Ishikawa (cell line): ENCODE data around the gene LIG1.

ENCODE experiments used
- CEBPB ChIP-seq: IDR thresholded peaks from 2 replicates; pipeline ENCODE4 v1.6.1; 2012
- CREB1 ChIP-seq: IDR thresholded peaks from 2 replicates; pipeline ENCODE4 v1.6.1; 2012; ENCODE audit warnings: low read depth
- EGR1 ChIP-seq: IDR thresholded peaks from 2 replicates; pipeline ENCODE4 v1.6.1; 2012
- EP300 ChIP-seq: IDR thresholded peaks from 2 replicates; pipeline ENCODE4 v1.6.1; 2012; ENCODE audit warnings: borderline replicate concordance
- FOXM1 ChIP-seq: IDR thresholded peaks from 2 replicates; pipeline ENCODE4 v1.6.1; 2012; ENCODE audit warnings: low read depth, borderline replicate concordance
- NFIC ChIP-seq: IDR thresholded peaks from 2 replicates; pipeline ENCODE4 v1.6.1; 2012
- RAD21 ChIP-seq: IDR thresholded peaks from 2 replicates; pipeline ENCODE4 v1.6.1; 2012; ENCODE audit warnings: low read depth
- TAF1 ChIP-seq: IDR thresholded peaks from 2 replicates; pipeline ENCODE4 v1.6.1; 2012; ENCODE audit warnings: low read depth, mild to moderate bottlenecking
- TCF12 ChIP-seq: IDR thresholded peaks from 2 replicates; pipeline ENCODE4 v1.6.1; 2012; ENCODE audit warnings: low read depth
- TEAD4 ChIP-seq: IDR thresholded peaks from 2 replicates; pipeline ENCODE4 v1.6.1; 2012
- YY1 ChIP-seq: IDR thresholded peaks from 2 replicates; pipeline ENCODE4 v1.6.1; 2012; ENCODE audit warnings: low read depth
- ZBTB7A ChIP-seq: IDR thresholded peaks from 2 replicates; pipeline ENCODE4 v1.6.1; 2012; ENCODE audit warnings: low read depth
- TF ChIP-seq, protein P1 (sequence below): IDR thresholded peaks from 2 replicates; pipeline ENCODE4 v1.6.1; 2012
- TF ChIP-seq, protein P2 (sequence below): IDR thresholded peaks from 2 replicates; pipeline ENCODE4 v1.6.1; 2012
- TF ChIP-seq, protein P3 (sequence below): IDR thresholded peaks from 2 replicates; pipeline ENCODE4 v1.6.1; 2012; ENCODE audit warnings: low read depth, mild to moderate bottlenecking

Gene LIG1

DNA sequence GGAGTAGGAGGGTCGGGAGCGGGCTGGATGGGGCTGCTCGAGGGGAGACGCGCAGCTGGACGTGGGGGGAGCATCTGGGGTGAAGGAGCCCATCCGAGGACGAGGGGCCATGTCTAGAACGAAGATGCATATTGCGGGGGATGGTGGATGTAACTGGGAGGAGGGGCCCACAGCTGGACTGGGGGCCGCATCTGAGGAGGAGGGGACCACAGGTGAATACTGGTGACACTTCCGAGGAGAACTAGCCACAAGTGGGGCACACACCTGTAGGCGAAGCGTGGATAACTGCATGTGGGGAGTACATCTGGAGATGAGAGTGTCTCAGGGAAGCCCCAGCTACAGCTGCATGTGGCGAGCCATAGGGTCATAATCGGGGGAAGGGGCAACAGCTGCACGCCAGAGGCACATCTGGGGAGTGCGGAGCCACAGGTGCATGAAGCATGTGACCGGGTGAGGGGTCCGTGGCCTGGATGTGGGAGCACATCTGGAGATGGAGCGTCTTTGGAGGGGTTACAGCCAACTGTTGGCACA, 738 bp upstream of the LIG1 start:
- TF ChIP-seq, protein P1, sequence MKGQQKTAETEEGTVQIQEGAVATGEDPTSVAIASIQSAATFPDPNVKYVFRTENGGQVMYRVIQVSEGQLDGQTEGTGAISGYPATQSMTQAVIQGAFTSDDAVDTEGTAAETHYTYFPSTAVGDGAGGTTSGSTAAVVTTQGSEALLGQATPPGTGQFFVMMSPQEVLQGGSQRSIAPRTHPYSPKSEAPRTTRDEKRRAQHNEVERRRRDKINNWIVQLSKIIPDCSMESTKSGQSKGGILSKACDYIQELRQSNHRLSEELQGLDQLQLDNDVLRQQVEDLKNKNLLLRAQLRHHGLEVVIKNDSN, result no peak
- TF ChIP-seq, protein P2, sequence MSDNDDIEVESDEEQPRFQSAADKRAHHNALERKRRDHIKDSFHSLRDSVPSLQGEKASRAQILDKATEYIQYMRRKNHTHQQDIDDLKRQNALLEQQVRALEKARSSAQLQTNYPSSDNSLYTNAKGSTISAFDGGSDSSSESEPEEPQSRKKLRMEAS, result 0 out of 2 replicates have a peak, but pooled peaks have one; percentile 18
- TF ChIP-seq EGR1 (no peak), EP300 (no peak)

DNA sequence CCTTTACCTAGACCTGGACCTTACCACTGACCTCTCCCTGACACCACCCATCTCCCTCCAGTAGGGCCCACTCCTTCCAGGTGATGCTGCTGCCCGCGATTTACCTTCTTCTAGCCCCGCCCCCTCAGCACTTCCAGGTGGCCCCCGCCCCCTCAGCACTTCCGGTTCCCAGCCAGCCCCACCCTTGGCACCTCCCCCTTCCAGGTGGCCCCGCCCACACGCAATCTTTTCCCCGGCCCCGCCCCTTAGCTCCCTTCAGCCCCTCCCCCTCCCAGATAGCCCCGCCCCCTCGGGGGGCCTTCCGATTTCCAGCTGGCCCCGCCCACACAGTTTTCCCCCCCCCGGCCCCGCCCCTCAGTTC, 586 bp downstream of the LIG1 start:
- no peak for TF ChIP-seq EGR1
- TF ChIP-seq CREB1, result no peak
- TF ChIP-seq FOXM1, result no peak
- no peak for TF ChIP-seq RAD21
- no peak for TF ChIP-seq CEBPB
- no peak for TF ChIP-seq NFIC
- TF ChIP-seq TCF12, result no peak
- TF ChIP-seq, protein P3, sequence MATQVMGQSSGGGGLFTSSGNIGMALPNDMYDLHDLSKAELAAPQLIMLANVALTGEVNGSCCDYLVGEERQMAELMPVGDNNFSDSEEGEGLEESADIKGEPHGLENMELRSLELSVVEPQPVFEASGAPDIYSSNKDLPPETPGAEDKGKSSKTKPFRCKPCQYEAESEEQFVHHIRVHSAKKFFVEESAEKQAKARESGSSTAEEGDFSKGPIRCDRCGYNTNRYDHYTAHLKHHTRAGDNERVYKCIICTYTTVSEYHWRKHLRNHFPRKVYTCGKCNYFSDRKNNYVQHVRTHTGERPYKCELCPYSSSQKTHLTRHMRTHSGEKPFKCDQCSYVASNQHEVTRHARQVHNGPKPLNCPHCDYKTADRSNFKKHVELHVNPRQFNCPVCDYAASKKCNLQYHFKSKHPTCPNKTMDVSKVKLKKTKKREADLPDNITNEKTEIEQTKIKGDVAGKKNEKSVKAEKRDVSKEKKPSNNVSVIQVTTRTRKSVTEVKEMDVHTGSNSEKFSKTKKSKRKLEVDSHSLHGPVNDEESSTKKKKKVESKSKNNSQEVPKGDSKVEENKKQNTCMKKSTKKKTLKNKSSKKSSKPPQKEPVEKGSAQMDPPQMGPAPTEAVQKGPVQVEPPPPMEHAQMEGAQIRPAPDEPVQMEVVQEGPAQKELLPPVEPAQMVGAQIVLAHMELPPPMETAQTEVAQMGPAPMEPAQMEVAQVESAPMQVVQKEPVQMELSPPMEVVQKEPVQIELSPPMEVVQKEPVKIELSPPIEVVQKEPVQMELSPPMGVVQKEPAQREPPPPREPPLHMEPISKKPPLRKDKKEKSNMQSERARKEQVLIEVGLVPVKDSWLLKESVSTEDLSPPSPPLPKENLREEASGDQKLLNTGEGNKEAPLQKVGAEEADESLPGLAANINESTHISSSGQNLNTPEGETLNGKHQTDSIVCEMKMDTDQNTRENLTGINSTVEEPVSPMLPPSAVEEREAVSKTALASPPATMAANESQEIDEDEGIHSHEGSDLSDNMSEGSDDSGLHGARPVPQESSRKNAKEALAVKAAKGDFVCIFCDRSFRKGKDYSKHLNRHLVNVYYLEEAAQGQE, result no peak

DNA sequence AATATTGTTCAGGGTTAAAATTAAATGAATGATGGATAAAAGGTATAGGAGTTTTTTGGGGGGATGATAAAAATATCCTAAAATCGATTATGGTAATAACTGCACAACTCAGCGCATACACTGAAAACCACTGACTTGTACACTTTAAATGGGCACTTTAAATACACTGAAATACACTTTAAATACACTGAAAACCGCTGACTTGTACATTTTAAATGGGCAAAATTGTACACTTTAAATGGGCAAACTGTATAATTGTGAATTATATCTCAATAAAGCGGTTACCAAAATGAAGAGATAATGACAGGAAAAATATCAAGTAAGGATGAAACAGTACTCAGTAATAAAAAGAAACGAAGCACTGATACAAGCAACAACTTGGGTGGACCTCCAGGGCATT, 1.5 kb downstream of the LIG1 start:
- no peak for TF ChIP-seq NFIC
- TF ChIP-seq TEAD4, result no peak
- no peak for TF ChIP-seq ZBTB7A
- TF ChIP-seq CREB1, result no peak
- no peak for TF ChIP-seq TCF12
- TF ChIP-seq EP300, result no peak
- TF ChIP-seq CEBPB, result no peak
- no peak for TF ChIP-seq RAD21
- TF ChIP-seq, protein P2, result no peak
- no peak for TF ChIP-seq TAF1

DNA sequence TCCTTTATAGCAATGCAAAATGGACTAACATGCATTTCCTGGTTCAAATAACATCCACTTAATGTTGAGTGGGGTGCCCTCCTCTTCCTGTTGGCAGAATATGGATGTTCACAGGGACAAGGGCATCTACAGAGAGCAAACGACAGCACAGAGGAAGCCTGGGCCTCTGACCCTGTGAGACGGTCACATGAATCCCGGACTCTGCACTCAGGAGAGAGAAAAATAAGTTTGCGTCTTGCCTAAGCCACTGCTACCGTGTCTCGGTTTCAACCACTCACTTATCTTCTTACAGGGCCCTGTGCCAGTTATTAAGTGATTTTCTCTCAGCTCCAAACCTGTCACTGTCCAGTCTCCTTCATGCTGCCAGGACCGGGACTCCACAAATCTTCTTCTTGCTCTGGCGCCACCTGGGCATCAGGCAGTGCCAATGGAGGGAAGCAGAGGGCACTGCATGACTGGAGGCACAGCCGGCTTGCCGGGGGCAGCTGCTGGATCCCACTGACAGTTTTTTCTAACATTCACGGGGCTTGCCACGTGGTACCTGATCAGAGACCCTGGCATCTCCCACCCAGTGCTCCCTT, 11.8 kb downstream of the LIG1 start:
- TF ChIP-seq TCF12 (no peak), YY1 (no peak), FOXM1 (no peak), TAF1 (no peak), RAD21 (no peak), EGR1 (no peak), TEAD4 (no peak)
- TF ChIP-seq, protein P2, result no peak
- TF ChIP-seq, protein P1, result no peak

DNA sequence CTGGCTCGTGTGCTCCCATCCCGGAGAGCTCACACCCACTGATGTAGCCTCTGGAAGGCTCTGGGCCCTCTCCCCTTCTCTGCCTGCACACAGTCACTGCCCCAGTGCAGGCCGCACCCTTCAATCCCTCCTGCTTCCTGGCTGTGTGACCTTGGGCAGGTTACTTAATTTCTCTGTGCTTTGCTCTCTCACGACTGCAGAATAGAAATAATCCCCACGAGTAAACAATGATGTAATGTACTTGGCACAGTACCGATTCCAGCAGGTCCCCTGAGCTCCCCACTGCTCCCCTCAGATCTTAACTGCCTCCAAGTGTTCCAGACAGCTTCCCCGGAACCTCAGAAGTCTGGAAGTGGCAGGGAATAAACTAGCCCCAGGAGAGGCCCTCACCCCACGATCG, 16.1 kb downstream of the LIG1 start:
- TF ChIP-seq TAF1, result no peak
- TF ChIP-seq NFIC, result no peak
- TF ChIP-seq, protein P3, result no peak
- TF ChIP-seq FOXM1, result no peak

DNA sequence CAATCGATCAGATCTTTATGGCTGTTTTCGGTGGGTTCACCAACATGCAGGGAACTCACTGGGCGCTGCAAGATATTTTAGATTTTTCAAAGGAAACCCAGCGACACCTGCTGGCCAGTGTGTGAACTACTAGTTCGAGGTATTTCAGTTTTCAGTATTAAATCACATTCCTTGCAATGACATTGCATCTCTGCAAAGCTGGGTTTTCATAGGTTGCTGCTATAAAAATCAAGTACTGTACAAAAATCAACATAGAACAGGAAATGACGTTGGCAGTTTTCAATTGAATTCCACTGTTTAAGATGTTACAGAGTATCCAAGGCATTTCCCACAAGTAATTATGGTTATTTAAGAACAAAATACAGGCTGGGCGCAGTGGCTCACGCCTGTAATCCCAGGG, 17.6 kb downstream of the LIG1 start:
- TF ChIP-seq CREB1, result no peak
- TF ChIP-seq RAD21, result peak; percentile 60
- TF ChIP-seq NFIC, result no peak

DNA sequence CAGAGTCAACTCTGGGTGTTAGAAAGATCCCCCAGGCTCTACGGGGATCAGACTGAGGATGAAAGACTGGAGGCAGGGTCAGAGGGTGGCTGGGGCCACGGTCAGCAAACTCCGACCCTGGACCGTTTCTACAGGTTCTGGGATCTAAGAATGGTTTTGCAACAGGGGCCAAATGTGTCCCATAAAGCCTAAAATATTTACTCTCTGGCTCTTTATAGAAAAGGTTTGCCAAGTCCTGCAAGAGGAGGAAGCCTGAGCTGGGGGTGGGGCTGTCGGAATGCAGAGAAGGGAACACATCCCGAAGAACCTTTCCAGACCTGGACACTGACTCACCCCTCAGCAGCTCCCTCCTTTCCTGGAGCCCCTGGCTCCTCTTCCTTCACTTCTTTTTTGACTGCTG, 20.7 kb downstream of the LIG1 start:
- no peak for TF ChIP-seq NFIC
- TF ChIP-seq FOXM1, result no peak
- TF ChIP-seq, protein P3, result no peak
- no peak for TF ChIP-seq TAF1
